Calu3 (cell line): ENCODE results near the gene XKR7. TPM values are rescaled to one million over a fixed set of nuclear protein-coding genes. Genes with fewer than 3 reads are reported as not detected.

Experiments
- BruUV-seq: library from RNA; stranded (reverse); fragments of 400-500 nt; replicated peaks from 2 replicates; lab custom pipeline; 2021; lab: Mats Ljungman, UMichigan
- CTCF ChIA-PET: fragments of 300-600 bp; sonication (Branson Sonifier 250); formaldehyde crosslinking; loops from one replicate; lab custom pipeline; 2022; ENCODE audit warnings: antibody characterized with exemption; lab: Charles Lee
- DNase-seq: peaks from one replicate; pipeline ENCODE4 v3.0.0; 2022
- H3K27ac Mint-ChIP-seq: one replicate; pipeline ENCODE4 v1.8.0; 2022; ENCODE audit warnings: mixed read lengths; ENCODE audit not compliant: unreplicated experiment
- H3K27me3 Mint-ChIP-seq: one replicate; pipeline ENCODE4 v1.8.0; 2022; ENCODE audit warnings: mixed read lengths; ENCODE audit not compliant: unreplicated experiment
- H3K36me3 Mint-ChIP-seq: one replicate; pipeline ENCODE4 v1.8.0; 2022; ENCODE audit warnings: mild to moderate bottlenecking, moderate library complexity, mixed read lengths; ENCODE audit not compliant: insufficient read depth, unreplicated experiment
- H3K4me1 Mint-ChIP-seq: one replicate; pipeline ENCODE4 v1.8.0; 2022; ENCODE audit warnings: mild to moderate bottlenecking, low read depth, mixed read lengths; ENCODE audit not compliant: unreplicated experiment
- H3K4me3 Mint-ChIP-seq: one replicate; pipeline ENCODE4 v1.8.0; 2022; ENCODE audit warnings: mild to moderate bottlenecking, low read depth, moderate library complexity, mixed read lengths; ENCODE audit not compliant: unreplicated experiment
- H3K9me3 Mint-ChIP-seq: one replicate; pipeline ENCODE4 v1.8.0; 2022; ENCODE audit warnings: low read depth, mixed read lengths; ENCODE audit not compliant: unreplicated experiment
- intact Hi-C: fragments of 100-400 bp; cut with micrococcal nuclease; formaldehyde crosslinking; loops from one replicate; pipeline ENCODE4 v1.10.0; 2022; ENCODE audit not compliant: unreplicated experiment
- total RNA-seq: library from RNA; stranded (reverse); gene quantifications from 2 replicates; pipeline ENCODE4 v1.2.3, GENCODE V29; 2022
- TF ChIP-seq, protein P1 (sequence below): fragments of 200-600 bp; IDR thresholded peaks from one replicate; pipeline ENCODE4 v1.8.0; 2022; ENCODE audit warnings: antibody characterized with exemption; ENCODE audit not compliant: unreplicated experiment

Gene XKR7
- total RNA-seq, 1 experiment from 2014 or later, result not detected

DNA sequence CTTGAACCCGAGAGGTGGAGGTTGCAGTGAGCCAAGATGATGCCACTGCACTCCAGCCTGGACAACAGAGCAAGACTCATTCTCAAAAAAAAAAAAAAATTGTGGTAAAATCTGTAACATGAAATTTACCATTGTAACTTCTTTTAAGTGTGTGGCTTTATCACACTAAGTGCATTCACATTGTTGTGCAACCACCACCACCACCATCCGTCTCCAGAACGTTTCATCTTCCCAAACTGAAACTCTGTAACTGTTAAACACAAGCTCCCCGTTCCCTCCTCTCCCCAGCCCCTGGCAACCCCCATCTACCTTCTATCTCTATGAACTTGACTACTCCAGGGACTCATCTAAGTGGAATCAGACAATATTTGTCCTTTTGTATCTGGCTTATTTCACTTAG, 45.8 kb upstream of the XKR7 start:
- H3K4me1 Mint-ChIP-seq, result no peaks in the 10 kb centered on the region
- peaks cover 92% of the 10 kb centered on the region for H3K27me3 Mint-ChIP-seq
- H3K4me3 Mint-ChIP-seq, result no peak overlapping the region
- BruUV-seq, result no TSS peak
- H3K9me3 Mint-ChIP-seq, result no peaks in the 10 kb centered on the region
- no peaks in the 10 kb centered on the region for H3K36me3 Mint-ChIP-seq
- CTCF ChIA-PET, result interaction anchor here (0.7 kb wide), 1 partner anchor 254 kb away, joined by 4 read pairs; no protein-coding TSS in a partner anchor
- TF ChIP-seq, protein P1, sequence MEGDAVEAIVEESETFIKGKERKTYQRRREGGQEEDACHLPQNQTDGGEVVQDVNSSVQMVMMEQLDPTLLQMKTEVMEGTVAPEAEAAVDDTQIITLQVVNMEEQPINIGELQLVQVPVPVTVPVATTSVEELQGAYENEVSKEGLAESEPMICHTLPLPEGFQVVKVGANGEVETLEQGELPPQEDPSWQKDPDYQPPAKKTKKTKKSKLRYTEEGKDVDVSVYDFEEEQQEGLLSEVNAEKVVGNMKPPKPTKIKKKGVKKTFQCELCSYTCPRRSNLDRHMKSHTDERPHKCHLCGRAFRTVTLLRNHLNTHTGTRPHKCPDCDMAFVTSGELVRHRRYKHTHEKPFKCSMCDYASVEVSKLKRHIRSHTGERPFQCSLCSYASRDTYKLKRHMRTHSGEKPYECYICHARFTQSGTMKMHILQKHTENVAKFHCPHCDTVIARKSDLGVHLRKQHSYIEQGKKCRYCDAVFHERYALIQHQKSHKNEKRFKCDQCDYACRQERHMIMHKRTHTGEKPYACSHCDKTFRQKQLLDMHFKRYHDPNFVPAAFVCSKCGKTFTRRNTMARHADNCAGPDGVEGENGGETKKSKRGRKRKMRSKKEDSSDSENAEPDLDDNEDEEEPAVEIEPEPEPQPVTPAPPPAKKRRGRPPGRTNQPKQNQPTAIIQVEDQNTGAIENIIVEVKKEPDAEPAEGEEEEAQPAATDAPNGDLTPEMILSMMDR, result no peak
- no peak for DNase-seq
- H3K27ac Mint-ChIP-seq, result no peak overlapping the region
- intact Hi-C loops, result no loop called here

DNA sequence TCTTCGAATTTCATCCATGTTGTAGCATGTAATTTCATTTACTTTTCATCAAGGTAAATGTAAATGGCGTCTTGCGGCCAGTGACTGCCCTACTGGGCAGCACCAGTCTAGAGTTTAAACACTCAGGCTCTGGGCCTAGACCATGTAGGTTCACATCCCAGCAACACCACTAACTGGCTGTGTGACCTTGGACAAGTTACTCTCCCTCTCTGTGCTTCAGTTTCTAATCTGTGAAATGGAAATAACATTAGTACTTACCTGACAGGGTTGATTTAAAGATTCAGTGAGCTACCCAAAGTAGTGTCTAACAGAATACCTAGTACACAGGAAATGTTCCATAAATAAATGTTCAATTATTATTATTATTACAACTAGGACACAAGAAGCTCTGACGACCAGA, 45.4 kb upstream of the XKR7 start:
- H3K27ac Mint-ChIP-seq, result no peak overlapping the region
- BruUV-seq, result no TSS peak
- no peak for DNase-seq
- no peak overlapping the region for H3K4me3 Mint-ChIP-seq
- H3K27me3 Mint-ChIP-seq, result peaks cover 88% of the 10 kb centered on the region
- H3K9me3 Mint-ChIP-seq, result no peaks in the 10 kb centered on the region
- TF ChIP-seq, protein P1, result no peak
- no peaks in the 10 kb centered on the region for H3K36me3 Mint-ChIP-seq
- H3K4me1 Mint-ChIP-seq, result no peaks in the 10 kb centered on the region
- intact Hi-C loops, result no loop called here
- CTCF ChIA-PET, result interaction anchor here (0.6 to 0.7 kb wide), 2 partner anchors 19 to 255 kb away, joined by 4 read pairs; no protein-coding TSS in a partner anchor

DNA sequence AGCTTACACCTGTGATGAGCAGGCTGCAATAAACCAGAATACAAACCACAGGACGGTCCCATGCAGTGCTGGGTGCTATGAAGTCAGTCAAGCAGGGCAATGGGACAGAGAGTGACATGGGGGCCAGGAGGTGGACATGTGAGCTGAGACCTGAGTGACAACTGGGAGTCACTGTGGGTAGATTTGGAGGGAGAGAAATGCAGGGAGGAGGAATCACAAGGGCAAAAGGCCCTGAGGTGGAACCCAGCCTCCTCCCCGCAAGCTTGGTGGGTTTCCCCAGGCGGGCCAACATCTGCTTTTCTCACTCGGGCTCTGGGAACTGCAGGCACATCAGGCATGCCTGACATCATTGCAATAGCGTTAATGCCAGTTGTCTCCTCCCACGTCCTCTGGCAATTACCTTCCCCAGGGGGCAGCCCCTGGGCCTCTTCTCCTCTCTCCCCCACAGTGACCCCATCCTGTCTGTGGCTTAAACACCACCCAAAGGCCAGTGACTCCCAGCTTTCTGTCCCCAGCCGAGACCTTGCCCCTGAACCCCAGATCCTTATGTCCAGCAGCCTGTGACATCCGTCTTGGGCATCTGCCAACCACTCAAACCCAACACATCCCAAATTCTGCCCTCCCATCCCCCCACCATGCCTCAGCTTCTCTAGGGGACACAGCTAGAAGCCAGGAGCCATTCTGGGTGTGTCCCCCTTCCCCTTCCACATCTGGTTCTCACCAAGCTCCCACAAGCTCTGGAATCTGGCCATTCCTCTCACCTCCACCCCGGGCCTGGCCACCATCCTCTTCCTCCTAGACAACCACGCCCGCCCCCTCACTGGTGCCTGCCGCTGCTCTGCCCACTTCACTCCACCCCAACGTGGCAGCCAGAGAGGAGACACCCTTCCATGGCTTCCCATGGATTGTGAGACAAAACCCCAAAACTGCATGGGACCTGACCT, 44.3 kb upstream of the XKR7 start:
- H3K27ac Mint-ChIP-seq, result no peak overlapping the region
- no TSS peak for BruUV-seq

DNA sequence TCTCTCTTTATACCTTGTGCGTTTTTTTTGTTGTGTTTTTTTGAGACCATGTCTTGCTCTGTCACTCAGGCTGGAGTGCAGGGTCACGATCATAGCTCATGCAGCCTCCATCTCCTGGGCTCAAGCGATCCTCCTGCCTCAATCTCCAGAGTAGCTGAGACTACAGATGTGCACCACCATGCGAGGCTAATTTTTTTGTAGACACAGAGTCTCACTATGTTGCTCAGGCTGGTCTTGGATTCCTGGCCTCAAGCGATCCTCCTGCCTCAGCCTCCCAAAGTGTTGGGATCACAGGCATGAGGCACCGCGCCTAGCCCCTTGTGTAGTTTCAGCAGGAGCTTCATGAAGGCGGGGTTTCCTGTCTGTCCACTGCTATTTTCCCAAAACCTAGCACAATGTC, 43.4 kb upstream of the XKR7 start:
- intact Hi-C loops, result no loop called here
- Mint-ChIP-seq H3K9me3 (no peaks in the 10 kb centered on the region), H3K4me1 (no peaks in the 10 kb centered on the region), H3K27ac (no peak overlapping the region), H3K4me3 (no peak overlapping the region), H3K27me3 (peaks cover 81% of the 10 kb centered on the region), H3K36me3 (no peaks in the 10 kb centered on the region)
- TF ChIP-seq, protein P1, result no peak
- CTCF ChIA-PET, result interaction anchor here (1.2 kb wide), 1 partner anchor 19 kb away, joined by 6 read pairs; no protein-coding TSS in a partner anchor
- BruUV-seq, result no TSS peak
- DNase-seq, result no peak

More for the DNA sequence above, 44.3 kb upstream of the XKR7 start:
- Mint-ChIP-seq H3K4me1 (no peaks in the 10 kb centered on the region), H3K36me3 (no peaks in the 10 kb centered on the region), H3K4me3 (no peak overlapping the region), H3K27me3 (peaks cover 82% of the 10 kb centered on the region), H3K9me3 (no peaks in the 10 kb centered on the region)
- TF ChIP-seq, protein P1, result no peak
- CTCF ChIA-PET, result no interaction called here
- intact Hi-C loops, result no loop called here
- no peak for DNase-seq
